Vagina (tissue), 2 donors: Measurements from ENCODE around the gene NCOR1.

ENCODE experiments used
- CTCF ChIP-seq, 3 experiments: fragments of 450-650 bp in 2 of 3; fragments of 200-600 bp in 1 of 3; sonication (generic) in 1 of 3; IDR thresholded peaks; one replicate each; pipeline ENCODE4 v1.5.1; 2017 to 2019; ENCODE audit warnings: antibody characterized with exemption in 3 of 3, mild to moderate bottlenecking in 2 of 3, moderate library complexity in 2 of 3
- POLR2A ChIP-seq, 2 donors: fragments of 450-650 bp; IDR thresholded peaks; one replicate each; pipeline ENCODE4 v1.6.1; 2017; ENCODE audit warnings: antibody characterized with exemption in 2 of 2, mild to moderate bottlenecking in 2 of 2, moderate library complexity in 2 of 2
- POLR2AphosphoS5 ChIP-seq, 2 donors: sonication (generic); formaldehyde crosslinking; IDR thresholded peaks; one replicate each; pipeline ENCODE4 v1.9.0; 2017; ENCODE audit warnings: antibody characterized with exemption in 2 of 2, mild to moderate bottlenecking in 2 of 2, low read depth in 1 of 2; ENCODE audit not compliant: insufficient read depth in 1 of 2

GRCh38 chr17:16247586-16247984 is 32.3 kb upstream of the NCOR1 start:
- no peak for TF ChIP-seq CTCF (IDR thresholded peaks at IDR 0.05)
- TF ChIP-seq POLR2A (IDR thresholded peaks at IDR 0.05), result no peak
- no peak for TF ChIP-seq POLR2AphosphoS5 (IDR thresholded peaks at IDR 0.05; ENCODE audit: insufficient read depth in 1 of 2, low read depth in 1 of 2)
